Testis (tissue), 3 donors: ENCODE data around the gene CA12. TPM values are rescaled to one million over a fixed set of nuclear protein-coding genes. Genes with fewer than 3 reads are reported as not detected.
"Not testable (repeated sequence)": the region's sequence is repeated elsewhere in the genome, so short reads cannot be mapped to it uniquely, and the experiment has no call there.

Experiments
- DNase-seq: peaks from one replicate; pipeline ENCODE4 v3.0.0-alpha.2; 2019
- H3K27ac ChIP-seq, 2 donors: fragments of 200-600 bp; sonication (generic); one replicate each; pipeline ENCODE4 v1.5.1; 2019
- H3K27me3 ChIP-seq: fragments of 200-600 bp; sonication (generic); one replicate; pipeline ENCODE4 v1.5.1; 2019
- H3K36me3 ChIP-seq: fragments of 200-600 bp; sonication (generic); one replicate; pipeline ENCODE4 v1.5.1; 2017; ENCODE audit warnings: low read depth; ENCODE audit errors: missing control alignments
- H3K4me1 ChIP-seq: fragments of 200-600 bp; sonication (generic); one replicate; pipeline ENCODE4 v1.5.1; 2019
- H3K4me3 ChIP-seq, 2 donors: fragments of 200-600 bp; sonication (generic); one replicate each; pipeline ENCODE4 v1.5.1; 2017 to 2019
- H3K9me3 ChIP-seq: fragments of 200-600 bp; sonication (generic); one replicate; pipeline ENCODE4 v1.5.1; 2017
- CTCF ChIP-seq, 3 experiments: fragments of 450-650 bp in 2 of 3; fragments of 200-600 bp in 1 of 3; sonication (generic) in 1 of 3; IDR thresholded peaks; one replicate each; pipeline ENCODE4 v1.5.1; 2016 to 2019; ENCODE audit warnings: antibody characterized with exemption in 3 of 3, mild to moderate bottlenecking in 2 of 3, moderate library complexity in 1 of 3
- POLR2A ChIP-seq: fragments of 450-650 bp; IDR thresholded peaks from one replicate; pipeline ENCODE4 v1.6.1; 2017; ENCODE audit warnings: antibody characterized with exemption, mild to moderate bottlenecking, moderate library complexity
- WGBS, 2 donors: methylation state at CpG; one replicate each; pipeline ENCODE4 v1.1.5; 2018; 5-methylcytosine and 5-hydroxymethylcytosine counted together
- intact Hi-C: fragments of 100-400 bp; cut with DNase I; formaldehyde crosslinking; loops from one replicate; pipeline ENCODE4 v1.15.1; 2023; ENCODE audit warnings: low total_unique reads
- polyA plus RNA-seq: library from polyadenylated mRNA; stranded (reverse); fragments of 350-450 nt; fragmentation: Illumina TruSeq; extraction: RNeasy Lipid Tissue Mini Kit (QIAGEN cat#74804); gene quantifications from one replicate; pipeline ENCODE4 v1.2.3, GENCODE V29; 2014; ENCODE audit warnings: low read depth, low replicate concordance; ENCODE audit not compliant: insufficient read depth
- total RNA-seq, 2 donors: library from RNA; depleted of rRNA; stranded (reverse); fragments of >200 nt; gene quantifications; one replicate each; pipeline ENCODE4 v1.2.3, GENCODE V29; 2016

The CA12 gene
- total and polyA plus RNA-seq, 3 donors from 2014 or later, result 0.55 to 8.0 (median 0.68) TPM

DNA sequence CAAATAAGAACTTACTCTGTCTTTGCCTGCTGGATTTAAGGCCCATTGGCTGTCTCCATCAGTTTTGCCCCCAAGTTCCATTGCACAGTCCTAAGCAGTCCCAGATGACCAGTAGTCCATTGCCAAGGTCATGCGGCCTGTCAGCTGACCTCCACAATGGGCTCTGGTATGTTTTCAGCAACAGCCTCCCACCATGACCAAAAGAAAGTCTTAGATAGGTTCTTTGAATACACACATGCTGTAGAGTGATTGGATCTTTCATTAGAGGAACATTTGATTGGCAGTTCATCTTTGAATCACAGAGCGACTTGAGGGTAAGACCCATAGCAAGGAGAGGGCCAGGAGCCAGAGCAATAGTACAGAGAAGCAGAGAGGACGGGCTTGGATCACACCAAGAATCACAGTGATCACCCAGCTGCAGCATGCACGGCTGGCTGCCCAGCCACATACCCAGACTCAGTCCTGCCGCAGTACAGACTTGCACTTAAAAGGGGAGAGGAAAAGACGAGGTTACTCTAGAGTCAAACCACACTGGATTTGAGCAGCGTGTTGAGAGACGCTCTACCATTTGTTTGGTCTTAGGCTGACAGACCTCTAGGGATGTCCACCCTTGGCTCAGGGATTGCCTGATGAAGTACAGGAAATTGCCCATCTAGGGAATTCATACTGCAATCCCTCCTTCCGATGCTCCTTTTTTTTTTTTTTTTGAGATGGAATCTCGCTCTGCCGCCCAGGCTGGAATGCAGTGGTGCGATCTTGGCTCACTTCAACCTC lies 53.8 kb downstream of the CA12 start:
- H3K27me3 ChIP-seq, result no peaks in the 10 kb centered on the region
- H3K27ac ChIP-seq, result no peak overlapping the region
- H3K36me3 ChIP-seq, result no peaks in the 10 kb centered on the region
- no peak for DNase-seq
- no peak for TF ChIP-seq POLR2A
- H3K9me3 ChIP-seq, result no peaks in the 10 kb centered on the region
- intact Hi-C loops, result loop anchor here (10.0 kb wide), 1 partner anchor 57 kb away; the partner anchor contains the start of gene CA12
- no peak overlapping the region for H3K4me3 ChIP-seq
- 79 to 80% methylated on average over 12 of the region's 12 CpGs for WGBS, 2 donors
- peaks cover 3% of the 10 kb centered on the region for H3K4me1 ChIP-seq

DNA sequence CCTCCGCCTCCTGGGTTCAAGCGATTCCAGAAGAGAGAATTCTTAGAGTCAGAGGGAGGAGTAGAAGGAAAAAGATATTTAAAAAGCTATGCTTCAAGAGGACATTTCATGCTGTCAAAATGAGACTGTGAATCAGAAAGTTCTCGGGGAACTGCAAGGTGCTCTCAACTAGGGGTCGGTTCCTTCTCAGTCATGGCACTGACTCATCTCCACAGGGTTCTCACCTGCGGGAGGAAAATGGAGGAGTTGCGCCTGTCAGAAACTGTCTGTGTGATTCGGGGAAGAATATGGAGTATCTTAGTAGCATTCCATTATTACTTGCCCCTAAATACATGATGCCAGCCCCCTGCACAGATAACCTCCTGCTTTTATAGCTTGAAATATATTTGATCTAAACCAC lies 56.9 kb downstream of the CA12 start:
- Histone ChIP-seq H3K4me3 (no peak overlapping the region), H3K9me3 (no peaks in the 10 kb centered on the region), H3K4me1 (no peaks in the 10 kb centered on the region), H3K36me3 (no peaks in the 10 kb centered on the region), H3K27ac (no peak overlapping the region), H3K27me3 (no peaks in the 10 kb centered on the region)
- TF ChIP-seq CTCF (IDR thresholded peaks at IDR 0.05), result no peak
- TF ChIP-seq POLR2A, result no peak
- intact Hi-C loops, result loop anchor here (10.0 kb wide), 1 partner anchor 60 kb away; the partner anchor contains the start of gene CA12
- DNase-seq, result no peak
- 77 to 86% methylated on average over 7 of the region's 7 CpGs for WGBS, 2 donors

GRCh38 chr15:63323798-63324563 lies 57.7 kb downstream of the CA12 start:
- TF ChIP-seq CTCF (IDR thresholded peaks at IDR 0.05) (no peak), POLR2A (no peak)
- Histone ChIP-seq H3K4me3 (no peak overlapping the region), H3K27me3 (no peaks in the 10 kb centered on the region), H3K27ac (no peak overlapping the region), H3K4me1 (no peaks in the 10 kb centered on the region), H3K36me3 (no peaks in the 10 kb centered on the region), H3K9me3 (no peaks in the 10 kb centered on the region)
- intact Hi-C loops, result loop anchor here (10.0 kb wide), 1 partner anchor 61 kb away; the partner anchor contains the start of gene CA12
- WGBS, 2 donors, result 67 to 68% methylated on average over 9 of the region's 9 CpGs
- no peak for DNase-seq

DNA sequence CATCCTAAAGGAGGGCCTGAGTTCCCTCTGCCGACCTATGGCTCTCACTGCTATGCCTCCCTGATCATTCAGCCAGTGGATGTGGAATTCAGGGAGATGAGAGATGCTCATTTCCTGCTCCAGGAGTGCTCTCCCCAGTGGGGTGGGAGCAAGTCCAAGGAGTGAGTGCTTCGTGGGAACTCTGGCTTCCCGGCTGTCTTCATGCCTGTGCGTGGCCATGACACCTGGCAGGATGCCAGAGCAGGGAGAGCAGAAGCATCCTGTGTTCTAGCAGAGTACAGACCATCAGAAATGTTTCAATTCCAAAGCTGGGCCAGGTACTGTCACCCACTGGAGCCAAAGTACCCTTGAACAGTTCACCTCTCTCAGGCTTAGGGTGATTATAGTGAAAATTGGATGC lies 59.1 kb downstream of the CA12 start:
- 24 to 25% methylated on average over 4 of the region's 4 CpGs for WGBS, 2 donors
- peak; percentile 45 for DNase-seq
- no peaks in the 10 kb centered on the region for H3K4me1 ChIP-seq
- H3K36me3 ChIP-seq, result no peaks in the 10 kb centered on the region
- H3K27ac ChIP-seq, result no peak overlapping the region
- no peaks in the 10 kb centered on the region for H3K27me3 ChIP-seq
- no peaks in the 10 kb centered on the region for H3K9me3 ChIP-seq
- TF ChIP-seq POLR2A (no peak), CTCF (IDR thresholded peaks at IDR 0.05) (no peak)
- H3K4me3 ChIP-seq, result no peak overlapping the region
- intact Hi-C loops, result loop anchor here (10.0 kb wide), 1 partner anchor 62 kb away; the partner anchor contains the start of gene CA12

DNA sequence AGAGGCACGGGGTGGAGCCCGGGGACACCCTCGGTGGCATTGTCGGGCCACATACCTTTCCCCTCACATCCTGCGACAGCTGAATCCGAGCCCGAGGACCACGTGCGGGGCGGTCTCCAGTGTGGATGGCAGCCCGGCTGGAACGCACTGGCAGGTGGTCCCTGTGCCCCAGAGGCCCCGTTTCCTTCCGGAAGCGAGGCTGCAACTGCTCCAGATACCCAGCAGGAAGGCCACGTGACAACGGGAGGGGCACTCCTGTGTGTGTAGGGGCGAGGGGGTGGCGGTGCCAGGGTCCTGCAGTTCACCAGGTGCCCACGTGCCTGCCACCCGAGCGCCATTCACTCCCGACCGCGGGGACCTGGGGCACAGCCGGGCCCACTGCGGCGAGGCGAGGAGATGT lies 60.2 kb downstream of the CA12 start:
- WGBS, 2 donors, result 51 to 82% methylated on average over 17 to 29 of the region's 29 CpGs
- TF ChIP-seq POLR2A (no peak), CTCF (IDR thresholded peaks at IDR 0.05) (no peak)
- no peaks in the 10 kb centered on the region for H3K36me3 ChIP-seq
- H3K9me3 ChIP-seq, result no peaks in the 10 kb centered on the region
- H3K4me1 ChIP-seq, result no peaks in the 10 kb centered on the region
- DNase-seq, result no peak
- intact Hi-C loops, result loop anchor here (10.0 kb wide), 1 partner anchor 63 kb away; the partner anchor contains the start of gene CA12
- H3K27me3 ChIP-seq, result no peaks in the 10 kb centered on the region
- no peak overlapping the region for H3K4me3 ChIP-seq
- no peak overlapping the region for H3K27ac ChIP-seq

GRCh38 chr15:63320981-63321380 lies 60.7 kb downstream of the CA12 start:
- not testable (repeated sequence) for H3K27ac ChIP-seq, H3K4me1 ChIP-seq, DNase-seq, H3K27me3 ChIP-seq, H3K9me3 ChIP-seq, H3K36me3 ChIP-seq, H3K4me3 ChIP-seq
- whole genome bisulfite sequencing, 2 donors, result 62 to 78% methylated on average over 7 to 10 of the region's 11 CpGs
- intact Hi-C loops, result loop anchor here (10.0 kb wide), 1 partner anchor 64 kb away; the partner anchor contains the start of gene CA12

DNA sequence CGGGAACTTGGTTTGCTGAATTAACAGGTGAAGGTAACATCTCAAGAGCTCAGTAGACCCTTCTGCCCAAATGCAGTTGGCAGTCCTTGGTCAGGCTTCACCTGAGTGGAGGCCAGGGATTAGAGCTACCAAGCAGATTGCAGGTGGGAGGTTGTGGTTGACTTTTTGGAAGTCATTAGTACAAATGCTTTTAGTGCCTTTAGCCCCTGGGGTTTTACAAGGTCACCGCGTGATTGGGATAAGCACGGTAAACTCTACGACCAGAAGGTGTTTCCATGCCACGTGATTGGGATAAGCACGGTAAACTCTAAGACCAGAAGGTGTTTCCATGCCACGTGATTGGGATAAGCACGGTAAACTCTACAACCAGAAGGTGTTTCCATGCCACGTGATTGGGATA lies 61.2 kb downstream of the CA12 start:
- not testable (repeated sequence) for H3K9me3 ChIP-seq, DNase-seq, H3K36me3 ChIP-seq, H3K27me3 ChIP-seq, H3K4me3 ChIP-seq, H3K27ac ChIP-seq, H3K4me1 ChIP-seq
- intact Hi-C loops, result loop anchor here (10.0 kb wide), 1 partner anchor 64 kb away; the partner anchor contains the start of gene CA12
- WGBS, 2 donors, result 51 to 83% methylated on average over 9 to 10 of the region's 10 CpGs
